PC-3 (cell line): ENCODE measurements around the gene SLC12A1.

Experiments
- EZH2 ChIP-seq: fragments of 300-600 bp; sonication (generic); IDR thresholded peaks from one replicate; pipeline ENCODE4 v1.6.1; 2017; ENCODE audit warnings: antibody characterized with exemption, mild to moderate bottlenecking, low read length; ENCODE audit not compliant: unreplicated experiment
- TF ChIP-seq, protein P1 (sequence below): fragments of 300-600 bp; sonication (generic); conservative IDR thresholded peaks from 2 replicates; pipeline ENCODE4 v1.5.1; 2017; ENCODE audit warnings: antibody characterized with exemption, low read depth, mild to moderate bottlenecking, low read length

DNA sequence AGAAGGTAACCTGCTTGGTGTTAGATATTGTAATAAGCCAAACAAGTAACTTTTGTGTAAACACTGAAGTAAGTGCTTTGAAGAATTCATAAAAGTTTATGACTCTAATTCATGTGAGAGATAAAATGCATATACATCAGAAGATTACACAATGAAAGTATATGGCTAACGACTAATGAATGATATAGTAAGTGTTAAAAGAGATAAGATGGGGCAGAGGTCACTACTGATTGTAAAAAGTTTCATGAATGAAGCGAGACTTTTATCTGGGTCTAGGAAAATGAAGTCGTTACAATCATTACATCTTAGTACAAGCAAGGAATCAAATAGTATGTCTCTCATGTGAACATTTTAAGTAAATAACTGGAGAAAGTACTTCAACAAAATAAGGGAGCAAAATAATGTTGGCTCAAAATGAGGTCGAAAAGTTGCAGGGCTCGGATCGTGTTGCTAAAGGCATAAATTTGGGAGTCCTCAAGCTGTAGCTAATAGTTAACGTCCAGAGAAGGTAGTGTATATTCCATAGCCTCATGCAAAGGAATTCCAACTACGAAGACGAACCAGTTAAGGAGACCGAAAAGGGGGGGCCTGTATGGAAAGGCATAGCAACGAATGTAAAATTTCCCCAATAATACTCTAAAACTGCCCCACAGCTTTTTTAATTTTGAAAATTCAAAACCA, 124.1 kb downstream of the SLC12A1 start:
- TF ChIP-seq, protein P1, sequence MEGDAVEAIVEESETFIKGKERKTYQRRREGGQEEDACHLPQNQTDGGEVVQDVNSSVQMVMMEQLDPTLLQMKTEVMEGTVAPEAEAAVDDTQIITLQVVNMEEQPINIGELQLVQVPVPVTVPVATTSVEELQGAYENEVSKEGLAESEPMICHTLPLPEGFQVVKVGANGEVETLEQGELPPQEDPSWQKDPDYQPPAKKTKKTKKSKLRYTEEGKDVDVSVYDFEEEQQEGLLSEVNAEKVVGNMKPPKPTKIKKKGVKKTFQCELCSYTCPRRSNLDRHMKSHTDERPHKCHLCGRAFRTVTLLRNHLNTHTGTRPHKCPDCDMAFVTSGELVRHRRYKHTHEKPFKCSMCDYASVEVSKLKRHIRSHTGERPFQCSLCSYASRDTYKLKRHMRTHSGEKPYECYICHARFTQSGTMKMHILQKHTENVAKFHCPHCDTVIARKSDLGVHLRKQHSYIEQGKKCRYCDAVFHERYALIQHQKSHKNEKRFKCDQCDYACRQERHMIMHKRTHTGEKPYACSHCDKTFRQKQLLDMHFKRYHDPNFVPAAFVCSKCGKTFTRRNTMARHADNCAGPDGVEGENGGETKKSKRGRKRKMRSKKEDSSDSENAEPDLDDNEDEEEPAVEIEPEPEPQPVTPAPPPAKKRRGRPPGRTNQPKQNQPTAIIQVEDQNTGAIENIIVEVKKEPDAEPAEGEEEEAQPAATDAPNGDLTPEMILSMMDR = no peak
- no peak for TF ChIP-seq EZH2
